H1 (cell line): Measurements from ENCODE around the gene POGZ. TPM values are rescaled to one million over a fixed set of nuclear protein-coding genes. Genes with fewer than 3 reads are reported as not detected.

Source experiments
- CTCF ChIA-PET: fragments of 300-600 bp; sonication (Branson Sonifier 250); formaldehyde crosslinking; loops from one replicate; lab custom pipeline; 2021; ENCODE audit not compliant: partially characterized antibody; lab: Charles Lee
- POLR2A ChIA-PET: fragments of 300-600 bp; sonication (Branson Sonifier 250); formaldehyde crosslinking; loops from one replicate; lab custom pipeline; 2021; ENCODE audit warnings: inconsistent platforms; ENCODE audit not compliant: partially characterized antibody; lab: Charles Lee
- DNase-seq, 2 experiments: peaks; one replicate each; pipeline versions ENCODE4 v3.0.0 to v3.0.0-alpha.2; 2010 to 2022; ENCODE audit warnings: low spot score in 2 of 2, low read depth in 1 of 2, mixed read lengths in 1 of 2
- FAIRE-seq: peaks from 2 replicates; lab custom pipeline; 2011; peaks lifted over from hg19 to GRCh38; lab: Jason Lieb, UNC
- H2AFZ ChIP-seq: 2 replicates; pipeline ENCODE4 v1.8.1; 2012; ENCODE audit warnings: low read length, inconsistent platforms
- H2AK5ac ChIP-seq: 2 replicates; pipeline ENCODE4 v1.6.1; 2013; ENCODE audit warnings: low read depth, low read length
- H2BK120ac ChIP-seq: replicated peaks from 2 replicates; pipeline ENCODE3; 2013; ENCODE audit warnings: low read depth, low read length, inconsistent platforms
- H2BK12ac ChIP-seq: 2 replicates; pipeline ENCODE4 v1.6.1; 2013; ENCODE audit warnings: low read depth, low read length
- H2BK15ac ChIP-seq: 2 replicates; pipeline ENCODE4 v1.6.1; 2013; ENCODE audit warnings: low read length
- H2BK20ac ChIP-seq: 2 replicates; pipeline ENCODE4 v1.6.1; 2013; ENCODE audit warnings: low read length
- H2BK5ac ChIP-seq: 2 replicates; pipeline ENCODE4 v1.6.1; 2013; ENCODE audit warnings: low read depth, low read length
- H3K14ac ChIP-seq: 2 replicates; pipeline ENCODE4 v1.6.1; 2013; ENCODE audit warnings: inconsistent platforms; ENCODE audit not compliant: insufficient read length
- H3K18ac ChIP-seq: 2 replicates; pipeline ENCODE4 v1.6.1; 2013; ENCODE audit warnings: low read length; ENCODE audit errors: extremely low read depth
- H3K23ac ChIP-seq: 2 replicates; pipeline ENCODE4 v1.6.1; 2013; ENCODE audit warnings: inconsistent platforms; ENCODE audit not compliant: insufficient read length
- H3K23me2 ChIP-seq: 2 replicates; pipeline ENCODE4 v1.6.1; 2013; ENCODE audit warnings: low read depth, low read length
- H3K27ac ChIP-seq: 2 replicates; pipeline ENCODE4 v1.6.1; 2011; ENCODE audit warnings: low read depth, low read length, inconsistent platforms
- H3K27me3 ChIP-seq, 4 experiments: replicated peaks in 1 of 4; 1 replicate in 1 of 4; 2 replicates in 3 of 4; pipeline versions ENCODE4 v1.6.1 to v1.8.1; 2011 to 2013; ENCODE audit warnings: low read length in 3 of 4, mild to moderate bottlenecking in 3 of 4, inconsistent platforms in 2 of 4, mixed read lengths in 2 of 4, moderate library complexity in 1 of 4; ENCODE audit not compliant: control insufficient read depth in 3 of 4, insufficient read depth in 3 of 4; ENCODE audit errors: extremely low read depth in 1 of 4
- H3K36me3 ChIP-seq, 4 experiments: 2 replicates each; pipeline versions ENCODE4 v1.6.1 to v1.8.1; 2011 to 2013; ENCODE audit warnings: mild to moderate bottlenecking in 4 of 4, low read length in 3 of 4, moderate library complexity in 2 of 4, control low read depth in 1 of 4, inconsistent platforms in 1 of 4; ENCODE audit not compliant: insufficient read depth in 4 of 4, control insufficient read depth in 2 of 4
- H3K4ac ChIP-seq: replicated peaks from 2 replicates; pipeline ENCODE3; 2013; ENCODE audit warnings: low read length, low read depth, mixed read lengths, inconsistent platforms; ENCODE audit not compliant: insufficient read length
- H3K4me1 ChIP-seq, 4 experiments: replicated peaks in 1 of 4; 1 replicate in 1 of 4; 2 replicates in 3 of 4; pipeline versions ENCODE4 v1.6.1 to v1.8.1; 2011 to 2013; ENCODE audit warnings: low read length in 3 of 4, inconsistent platforms in 2 of 4, mixed read lengths in 1 of 4; ENCODE audit not compliant: insufficient read depth in 4 of 4, control insufficient read depth in 3 of 4
- H3K4me2 ChIP-seq, 2 experiments: 2 replicates each; pipeline versions ENCODE4 v1.6.1 to v1.8.1; 2011 to 2013; ENCODE audit warnings: low read depth in 2 of 2, low read length in 2 of 2, control low read depth in 1 of 2, inconsistent platforms in 1 of 2, mild to moderate bottlenecking in 1 of 2; ENCODE audit not compliant: insufficient read depth in 1 of 2
- H3K4me3 ChIP-seq, 4 experiments: fragments of 200-600, 300-600 bp in 1 of 4; sonication (generic), shearing (Covaris generic), sonication (Bioruptor Twin) in 1 of 4; 2 replicates each; pipeline versions ENCODE4 v1.5.1 to v1.8.1; 2011 to 2016; ENCODE audit warnings: low read length in 4 of 4, low read depth in 3 of 4, control low read depth in 2 of 4, inconsistent platforms in 2 of 4, mild to moderate bottlenecking in 2 of 4, mixed read lengths in 1 of 4, moderate library complexity in 1 of 4; ENCODE audit not compliant: insufficient read depth in 2 of 4; ENCODE audit errors: extremely low read depth in 1 of 4
- H3K56ac ChIP-seq: replicated peaks from 2 replicates; pipeline ENCODE3; 2013; ENCODE audit warnings: low read depth, mild to moderate bottlenecking, mixed read lengths, low read length, inconsistent platforms; ENCODE audit not compliant: insufficient read length
- H3K79me1 ChIP-seq: 2 replicates; pipeline ENCODE4 v1.6.1; 2013; ENCODE audit warnings: low read depth, low read length, control low read depth
- H3K79me2 ChIP-seq, 2 experiments: 2 replicates each; pipeline versions ENCODE4 v1.6.1 to v1.8.1; 2012 to 2013; ENCODE audit warnings: low read length in 2 of 2, mild to moderate bottlenecking in 2 of 2, inconsistent platforms in 1 of 2; ENCODE audit not compliant: insufficient read depth in 2 of 2, control insufficient read depth in 1 of 2
- H3K9ac ChIP-seq, 4 experiments: replicated peaks in 1 of 4; 1 replicate in 1 of 4; 2 replicates in 3 of 4; pipeline versions ENCODE4 v1.6.1 to v1.8.1; 2011 to 2013; ENCODE audit warnings: low read depth in 3 of 4, low read length in 3 of 4, control low read depth in 2 of 4, mild to moderate bottlenecking in 2 of 4, moderate library complexity in 2 of 4, inconsistent platforms in 1 of 4; ENCODE audit errors: extremely low read depth in 1 of 4
- H3K9me3 ChIP-seq, 2 experiments: 2 replicates each; pipeline versions ENCODE4 v1.6.1 to v1.8.1; 2012 to 2013; ENCODE audit warnings: mild to moderate bottlenecking in 2 of 2, moderate library complexity in 2 of 2, control low read depth in 1 of 2, inconsistent platforms in 1 of 2, low read depth in 1 of 2, low read length in 1 of 2, mixed read lengths in 1 of 2; ENCODE audit not compliant: insufficient read depth in 2 of 2
- H4K20me1 ChIP-seq, 2 experiments: replicated peaks in 1 of 2; 2 replicates each; pipeline versions ENCODE3 to v1.8.1; 2011 to 2013; ENCODE audit warnings: inconsistent platforms in 2 of 2, low read length in 2 of 2, mild to moderate bottlenecking in 1 of 2; ENCODE audit not compliant: insufficient read depth in 2 of 2, control insufficient read depth in 1 of 2
- H4K5ac ChIP-seq: 2 replicates; pipeline ENCODE4 v1.6.1; 2013; ENCODE audit warnings: low read length, low read depth, mixed read lengths, inconsistent platforms; ENCODE audit not compliant: insufficient read length
- H4K8ac ChIP-seq: 2 replicates; pipeline ENCODE4 v1.8.0; 2013; ENCODE audit warnings: mild to moderate bottlenecking, moderate library complexity, low read length, inconsistent platforms; ENCODE audit not compliant: insufficient read depth; ENCODE audit errors: extremely low read depth
- H4K91ac ChIP-seq: replicated peaks from 2 replicates; pipeline ENCODE3; 2013; ENCODE audit warnings: low read length, mixed read lengths, inconsistent platforms; ENCODE audit not compliant: insufficient read length
- CTBP2 ChIP-seq: IDR thresholded peaks from 2 replicates; pipeline ENCODE4 v1.7.0; 2011; ENCODE audit warnings: borderline replicate concordance, mild to moderate bottlenecking, moderate library complexity, mixed read lengths, low read length; ENCODE audit not compliant: insufficient read depth, insufficient read length
- EGR1 ChIP-seq: IDR thresholded peaks from 2 replicates; pipeline ENCODE4 v1.6.1; 2011; ENCODE audit warnings: low read depth, low read length, borderline replicate concordance
- EZH2 ChIP-seq: fragments of 200-600 bp; sonication (generic); IDR thresholded peaks from 2 replicates; pipeline ENCODE4 v1.7.1; 2012; ENCODE audit warnings: low read depth, mild to moderate bottlenecking, moderate library complexity, low read length, inconsistent platforms; ENCODE audit not compliant: severe bottlenecking
- POLR2A ChIP-seq, 2 experiments: IDR thresholded peaks; 1 replicate in 1 of 2; 2 replicates in 1 of 2; pipeline ENCODE4 v1.6.1; 2011; ENCODE audit warnings: low read depth in 2 of 2, low read length in 2 of 2, mild to moderate bottlenecking in 2 of 2; ENCODE audit errors: control extremely low read depth in 1 of 2
- SRF ChIP-seq: IDR thresholded peaks from 2 replicates; pipeline ENCODE4 v1.6.1; 2011; ENCODE audit warnings: mild to moderate bottlenecking, low read depth, low read length, moderate library complexity
- SUZ12 ChIP-seq: fragments of 200-600 bp; sonication (generic); IDR thresholded peaks from 2 replicates; pipeline ENCODE4 v1.6.1; 2012; ENCODE audit warnings: mild to moderate bottlenecking, inconsistent platforms, low read length, moderate library complexity, mixed read lengths
- TBP ChIP-seq: IDR thresholded peaks from 2 replicates; pipeline ENCODE4 v1.6.1; 2011; ENCODE audit warnings: low read depth, low read length, improper control_type of control experiment
- ZNF274 ChIP-seq: IDR thresholded peaks from 2 replicates; pipeline ENCODE4 v1.7.0; 2012; ENCODE audit warnings: low read length, borderline replicate concordance; ENCODE audit errors: extremely low read depth
- WGBS, 2 experiments: shearing (Covaris generic) in 1 of 2; methylation state at CpG; one replicate each; pipeline versions ENCODE4 v1.1.6 to v1.1.7; 2013 to 2015; ENCODE audit warnings: low lambda C conversion rate in 2 of 2, mixed read lengths in 2 of 2, inconsistent platforms in 1 of 2, low coverage in 1 of 2, missing lambda C conversion rate in 1 of 2; ENCODE audit not compliant: insufficient replicate concordance in 2 of 2, insufficient coverage in 1 of 2, insufficient read length in 1 of 2; ENCODE audit errors: extremely low coverage in 1 of 2, missing lambda C conversion rate in 1 of 2; 5-methylcytosine and 5-hydroxymethylcytosine counted together
- polyA plus RNA-seq, 7 experiments: library from polyadenylated mRNA; depleted of rRNA in 3 of 7; stranded (reverse) in 5 of 7; unstranded in 2 of 7; fragments of >200 nt in 5 of 7; fragments of 200-250 nt in 2 of 7; gene quantifications; 1 replicate in 5 of 7; 2 replicates in 1 of 7; 4 replicates in 1 of 7; pipeline versions ENCODE4 v1.2.1 to v1.2.3, GENCODE V29; 2011 to 2013; ENCODE audit warnings: missing spikeins in 2 of 7, mixed read lengths in 2 of 7
- total RNA-seq: library from RNA; stranded (reverse); fragmentation: NEBNext Ultra II Directional; extraction: Animal tissue kit (Norgen Biotek cat#: 25700); gene quantifications from 2 replicates; pipeline ENCODE4 v1.2.1, GENCODE V29; 2021
- TF ChIP-seq, protein P1 (sequence below), 3 experiments: IDR thresholded peaks; 1 replicate in 2 of 3; 2 replicates in 1 of 3; pipeline versions ENCODE4 v1.5.1 to v1.6.1; 2011; ENCODE audit warnings: low read length in 3 of 3, mild to moderate bottlenecking in 3 of 3, inconsistent platforms in 2 of 3, low read depth in 1 of 3, moderate library complexity in 1 of 3; ENCODE audit not compliant: insufficient read depth in 1 of 3; ENCODE audit errors: control extremely low read depth in 1 of 3
- TF ChIP-seq, protein P2 (sequence below): IDR thresholded peaks from 2 replicates; pipeline ENCODE4 v1.6.1; 2012; ENCODE audit warnings: inconsistent platforms

The POGZ gene
- total and polyA plus RNA-seq, 2 of the 8 experiments (the other 6 are each of a cell fraction or from before 2014, with no cell fraction given): 66.4 to 105 TPM

DNA sequence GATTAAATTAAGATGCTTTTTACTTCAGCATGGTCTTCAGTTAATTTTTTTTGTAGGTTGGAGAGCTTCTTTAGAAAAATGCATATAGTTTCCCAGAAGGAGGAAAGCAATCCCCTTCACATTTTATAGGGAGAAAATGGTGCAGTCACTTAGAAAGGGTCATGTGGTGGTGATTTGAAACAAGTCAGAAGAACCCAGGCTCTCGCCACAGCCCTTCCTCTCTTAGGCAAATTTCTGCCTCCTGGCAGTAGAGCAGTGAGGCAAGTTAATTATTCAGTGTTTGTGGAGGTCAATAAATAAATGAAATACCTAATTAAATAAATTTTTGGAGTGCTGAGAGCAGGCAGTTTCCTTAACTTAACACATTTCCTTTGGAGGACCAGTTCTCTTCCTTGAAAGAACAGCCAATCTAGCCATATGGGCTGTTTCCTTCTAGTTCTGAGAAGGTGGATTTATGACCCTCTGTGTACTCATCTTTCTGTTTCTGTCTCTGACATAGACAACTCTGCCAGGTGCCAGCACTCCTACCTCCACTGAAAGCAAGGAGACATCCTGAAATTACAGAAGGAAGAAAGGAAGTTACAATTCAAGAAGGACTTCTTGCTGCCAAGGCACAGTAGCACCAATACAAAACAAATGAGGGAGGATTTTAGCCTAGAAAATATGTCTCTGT lies 19.0 kb upstream of the POGZ start:
- Histone ChIP-seq H2BK15ac (no peak overlapping the region), H2BK5ac (no peak overlapping the region), H3K27me3 (no peaks in the 10 kb centered on the region), H3K9ac (no peak overlapping the region), H3K23ac (no peak overlapping the region), H3K79me2 (no peaks in the 10 kb centered on the region), H3K36me3 (no peaks in the 10 kb centered on the region), H4K91ac (no peak overlapping the region), H4K20me1 (no peaks in the 10 kb centered on the region), H4K5ac (no peak overlapping the region), H3K4me3 (no peak overlapping the region), H3K79me1 (no peaks in the 10 kb centered on the region), H3K18ac (no peak overlapping the region), H3K9me3 (no peaks in the 10 kb centered on the region; a peak in 1 of 4 replicates), H3K4me2 (no peak overlapping the region), H3K23me2 (no peaks in the 10 kb centered on the region), H3K4me1 (no peaks in the 10 kb centered on the region; a peak in 1 of 7 replicates), H4K8ac (no peak overlapping the region), H3K14ac (no peak overlapping the region), H2BK12ac (no peak overlapping the region), H2BK120ac (no peak overlapping the region), H2AFZ (no peak overlapping the region), H3K56ac (no peak overlapping the region), H2BK20ac (no peak overlapping the region), H3K4ac (no peak overlapping the region), H3K27ac (no peak overlapping the region), H2AK5ac (no peak overlapping the region)
- 83% methylated on average over 1 of the region's 1 CpG; no CpG with 5 or more reads in 1 of the 2 experiments for WGBS, 2 experiments
- POLR2A ChIA-PET: interaction anchor here (0.9 kb wide), 1 partner anchor 44 kb away, joined by 3 read pairs; no protein-coding TSS in a partner anchor
- DNase-seq: no peak
- FAIRE-seq: no peak
- CTCF ChIA-PET: interaction anchor here (0.7 to 1.9 kb wide), 4 partner anchors 8 to 62 kb away, joined by 3 to 5 read pairs (median 4); partner anchors contain the start of gene TUFT1
- no peak for TF ChIP-seq EZH2
- TF ChIP-seq POLR2A (IDR thresholded peaks at IDR 0.05; ENCODE audit: control extremely low read depth in 1 of 2, low read depth in 2 of 2, low read length in 2 of 2): no peak
- TF ChIP-seq, protein P1, sequence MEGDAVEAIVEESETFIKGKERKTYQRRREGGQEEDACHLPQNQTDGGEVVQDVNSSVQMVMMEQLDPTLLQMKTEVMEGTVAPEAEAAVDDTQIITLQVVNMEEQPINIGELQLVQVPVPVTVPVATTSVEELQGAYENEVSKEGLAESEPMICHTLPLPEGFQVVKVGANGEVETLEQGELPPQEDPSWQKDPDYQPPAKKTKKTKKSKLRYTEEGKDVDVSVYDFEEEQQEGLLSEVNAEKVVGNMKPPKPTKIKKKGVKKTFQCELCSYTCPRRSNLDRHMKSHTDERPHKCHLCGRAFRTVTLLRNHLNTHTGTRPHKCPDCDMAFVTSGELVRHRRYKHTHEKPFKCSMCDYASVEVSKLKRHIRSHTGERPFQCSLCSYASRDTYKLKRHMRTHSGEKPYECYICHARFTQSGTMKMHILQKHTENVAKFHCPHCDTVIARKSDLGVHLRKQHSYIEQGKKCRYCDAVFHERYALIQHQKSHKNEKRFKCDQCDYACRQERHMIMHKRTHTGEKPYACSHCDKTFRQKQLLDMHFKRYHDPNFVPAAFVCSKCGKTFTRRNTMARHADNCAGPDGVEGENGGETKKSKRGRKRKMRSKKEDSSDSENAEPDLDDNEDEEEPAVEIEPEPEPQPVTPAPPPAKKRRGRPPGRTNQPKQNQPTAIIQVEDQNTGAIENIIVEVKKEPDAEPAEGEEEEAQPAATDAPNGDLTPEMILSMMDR (IDR thresholded peaks at IDR 0.05; ENCODE audit: control extremely low read depth in 1 of 3, insufficient read depth in 1 of 3, low read depth in 1 of 3, low read length in 3 of 3): no peak
- TF ChIP-seq SRF: no peak
- no peak for TF ChIP-seq ZNF274
- no peak for TF ChIP-seq SUZ12
- TF ChIP-seq, protein P2, sequence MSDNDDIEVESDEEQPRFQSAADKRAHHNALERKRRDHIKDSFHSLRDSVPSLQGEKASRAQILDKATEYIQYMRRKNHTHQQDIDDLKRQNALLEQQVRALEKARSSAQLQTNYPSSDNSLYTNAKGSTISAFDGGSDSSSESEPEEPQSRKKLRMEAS: no peak
- no peak for TF ChIP-seq CTBP2
- no peak for TF ChIP-seq EGR1
- no peak for TF ChIP-seq TBP
